K562 (cell line): Measurements from ENCODE around the gene PICK1. TPM values are rescaled to one million over a fixed set of nuclear protein-coding genes. Genes with fewer than 3 reads are reported as not detected.

Experiments used
- ATAC-seq: fragments of 200-7000 bp; cut with Tn5 transposase; 3 replicates; pipeline ENCODE4 v1.9.1; 2020; ENCODE audit warnings: moderate library complexity
- BruUV-seq: library from RNA; stranded (reverse); fragments of 400-500 nt; replicated peaks from 2 replicates; lab custom pipeline; 2021; lab: Mats Ljungman, UMichigan
- CTCF ChIA-PET: fragments of 300-600 bp; formaldehyde crosslinking; extraction: SDS; loops from one replicate; lab custom pipeline; 2021; ENCODE audit warnings: low intra/inter-chr PET ratio; lab: Yijun Ruan, JAX
- POLR2A ChIA-PET: fragments of 300-600, 350-650 bp; sonication (Branson Sonifier 250); formaldehyde crosslinking; extraction: SDS; loops from one replicate; lab custom pipeline; 2021; ENCODE audit warnings: antibody characterized with exemption, inconsistent platforms; lab: Yijun Ruan, JAX
- DNase-seq, 4 experiments: peaks; one replicate each; pipeline versions ENCODE4 v3.0.0 to v3.0.0-alpha.2; 2011 to 2018; ENCODE audit warnings: low spot score in 3 of 4, mixed read lengths in 3 of 4; ENCODE audit errors: extremely low read depth in 1 of 4
- FAIRE-seq: peaks from 2 replicates; lab custom pipeline; 2011; peaks lifted over from hg19 to GRCh38; lab: Jason Lieb, UNC
- H2AFZ ChIP-seq: 2 replicates; pipeline ENCODE4 v1.6.0; 2011; ENCODE audit warnings: low read depth, low read length, control low read depth, inconsistent platforms
- H3K27ac ChIP-seq: fragments of 200-600 bp; 3 replicates; pipeline ENCODE4 v1.8.0; 2011; ENCODE audit warnings: low read depth, mild to moderate bottlenecking, control low read depth, inconsistent platforms, low read length, moderate library complexity, mixed read lengths; ENCODE audit errors: extremely low read depth
- H3K27me3 ChIP-seq, 2 experiments: fragments of 300-600 bp in 1 of 2; 2 replicates in 1 of 2; 3 replicates in 1 of 2; pipeline versions ENCODE4 v1.6.0 to v1.8.0; 2011; ENCODE audit warnings: inconsistent platforms in 2 of 2, low read length in 2 of 2, mild to moderate bottlenecking in 1 of 2, mixed read lengths in 1 of 2, moderate library complexity in 1 of 2; ENCODE audit not compliant: control insufficient read depth in 2 of 2, insufficient read depth in 2 of 2
- H3K36me3 ChIP-seq: fragments of 300-600 bp; 3 replicates; pipeline ENCODE4 v1.8.0; 2011; ENCODE audit warnings: mild to moderate bottlenecking, low read length, inconsistent platforms; ENCODE audit not compliant: control insufficient read depth, insufficient read depth
- H3K4me1 ChIP-seq, 2 experiments: fragments of 200-600 bp in 1 of 2; replicated peaks in 1 of 2; 2 replicates in 1 of 2; 3 replicates in 1 of 2; pipeline versions ENCODE4 v1.5.1 to v1.8.0; 2011; ENCODE audit warnings: inconsistent platforms in 2 of 2, low read length in 2 of 2, mild to moderate bottlenecking in 1 of 2, mixed read lengths in 1 of 2, moderate library complexity in 1 of 2; ENCODE audit not compliant: control insufficient read depth in 2 of 2, insufficient read depth in 2 of 2
- H3K4me2 ChIP-seq: 2 replicates; pipeline ENCODE4 v1.6.1; 2011; ENCODE audit warnings: low read length, control low read depth, inconsistent platforms, mixed read lengths; ENCODE audit not compliant: insufficient read depth
- H3K4me3 ChIP-seq: fragments of 200-600 bp; sonication (generic), shearing (Covaris generic); 2 replicates; pipeline ENCODE4 v1.5.1; 2016; ENCODE audit warnings: control low read depth, inconsistent platforms
- H3K79me2 ChIP-seq: fragments of 200-600 bp; 3 replicates; pipeline ENCODE4 v1.8.0; 2011; ENCODE audit warnings: low read length, inconsistent platforms; ENCODE audit not compliant: control insufficient read depth, insufficient read depth
- H3K9ac ChIP-seq, 2 experiments: 2 replicates each; pipeline versions ENCODE4 v1.6.0 to v1.6.1; 2011; ENCODE audit warnings: low read depth in 2 of 2, low read length in 2 of 2, control low read depth in 1 of 2, inconsistent platforms in 1 of 2, mild to moderate bottlenecking in 1 of 2, mixed read lengths in 1 of 2; ENCODE audit not compliant: insufficient read depth in 1 of 2
- H3K9me1 ChIP-seq: one replicate; pipeline ENCODE4 v1.6.0; 2011; ENCODE audit warnings: inconsistent platforms, mild to moderate bottlenecking, low read length, moderate library complexity; ENCODE audit not compliant: control insufficient read depth, insufficient read depth
- H3K9me3 ChIP-seq: replicated peaks from 2 replicates; pipeline ENCODE4 v1.5.1; 2011; ENCODE audit warnings: low read depth, low read length, inconsistent platforms; ENCODE audit not compliant: control insufficient read depth, insufficient read depth
- H4K20me1 ChIP-seq: replicated peaks from 2 replicates; pipeline ENCODE4 v1.6.1; 2011; ENCODE audit warnings: low read length, inconsistent platforms, mixed read lengths; ENCODE audit not compliant: control insufficient read depth, insufficient read depth
- RBM25 ChIP-seq: fragments of 200-400 bp; formaldehyde crosslinking; IDR thresholded peaks from 2 replicates; pipeline ENCODE4 v1.6.1; 2018; ENCODE audit warnings: low read length, low read depth, moderate library complexity; ENCODE audit not compliant: severe bottlenecking
- TAF1 ChIP-seq: IDR thresholded peaks from 2 replicates; pipeline ENCODE4 v1.6.1; 2011; ENCODE audit warnings: mild to moderate bottlenecking, low read length, moderate library complexity; ENCODE audit not compliant: insufficient read depth, control insufficient read depth, severe bottlenecking; ENCODE audit errors: extremely low read depth
- TGIF2 ChIP-seq: sonication (generic); formaldehyde crosslinking; IDR thresholded peaks from 2 replicates; pipeline ENCODE4 v1.8.1; 2022; ENCODE audit warnings: mild to moderate bottlenecking, missing genetic modification reagents, moderate library complexity
- ZBTB7A ChIP-seq: IDR thresholded peaks from 2 replicates; pipeline ENCODE4 v1.6.1; 2011; ENCODE audit warnings: low read depth, mild to moderate bottlenecking, low read length, moderate library complexity, borderline replicate concordance; ENCODE audit not compliant: control insufficient read depth
- ZKSCAN1 ChIP-seq: fragments of 150-350 bp; IDR thresholded peaks from 2 replicates; pipeline ENCODE4 v1.6.1; 2016; ENCODE audit warnings: low read depth, low read length
- WGBS: fragments of 100-300 bp; shearing (Covaris generic); methylation state at CpG from one replicate; pipeline ENCODE4 v1.1.6; 2016; ENCODE audit warnings: low coverage, mixed read lengths; ENCODE audit not compliant: insufficient coverage; ENCODE audit errors: missing lambda C conversion rate; 5-methylcytosine and 5-hydroxymethylcytosine counted together
- in situ Hi-C: fragments of 300-500 bp; cut with MboI; formaldehyde crosslinking; loops from 4 replicates; pipeline ENCODE4 v1.15.0; 2018; ENCODE audit warnings: inconsistent platforms, mixed read lengths
- intact Hi-C: fragments of 100-400 bp; cut with micrococcal nuclease; formaldehyde crosslinking; loops from 2 replicates; pipeline ENCODE4 v1.14.2; 2022
- polyA plus RNA-seq, 8 experiments: library from polyadenylated mRNA; depleted of rRNA in 4 of 8; stranded (reverse) in 5 of 8; unstranded in 3 of 8; fragments of >200 nt; fragmentation: Nextera tagmentation in 2 of 8; fragmentation: Illumina TruSeq in 1 of 8; extraction: Ambion mirVana in 2 of 8; extraction: Trizol in 1 of 8; gene quantifications; 2 replicates each; pipeline versions ENCODE4 v1.2.1 to v1.2.3, GENCODE V29; 2011 to 2014; ENCODE audit warnings: inconsistent platforms in 1 of 8, missing spikeins in 1 of 8
- total RNA-seq, 7 experiments: library from RNA; depleted of rRNA in 6 of 7; stranded (reverse); fragments of >200 nt in 6 of 7; fragmentation: Illumina TruSeq in 2 of 7; extraction: Trizol in 2 of 7; gene quantifications; 2 replicates each; pipeline versions ENCODE4 v1.2.1 to v1.2.3, GENCODE V29; 2011 to 2021; ENCODE audit warnings: low replicate concordance in 1 of 7

The PICK1 gene
- total and polyA plus RNA-seq, 9 of the 15 experiments (the other 6 are each of a cell fraction or from before 2014, with no cell fraction given) = 0.06 to 11.0 (median 7.9) TPM; not detected in 1

- no peak for DNase-seq
- H3K9ac ChIP-seq = no peak overlapping the region
- no peak overlapping the region for H2AFZ ChIP-seq
- WGBS = no CpG with 5 or more reads among the region's 1 CpG
- ChIA-PET POLR2A (no interaction called here), CTCF (no interaction called here)
- no peak overlapping the region for H3K4me3 ChIP-seq
- intact Hi-C loops = no loop called here
- H3K79me2 ChIP-seq = no peaks in the 10 kb centered on the region
- no peak overlapping the region for H3K27ac ChIP-seq
- H4K20me1 ChIP-seq = no peaks in the 10 kb centered on the region
- H3K27me3 ChIP-seq = no peaks in the 10 kb centered on the region
- no peaks in the 10 kb centered on the region for H3K9me1 ChIP-seq
- no peaks in the 10 kb centered on the region for H3K9me3 ChIP-seq
- in situ Hi-C loops = no loop called here
- H3K4me2 ChIP-seq = no peak overlapping the region
- H3K36me3 ChIP-seq = no peaks in the 10 kb centered on the region
- peak; percentile 64 for TF ChIP-seq RBM25
- no peak for TF ChIP-seq ZBTB7A
- no peak for ATAC-seq
- peaks cover 13 to 23% of the 10 kb centered on the region in 2 experiments; a peak in 4 of 5 replicates for H3K4me1 ChIP-seq
- BruUV-seq = no TSS peak
- no peak for FAIRE-seq
Measured at GRCh38 chr22:38014083-38014482, 43.1 kb upstream of the PICK1 start.

- in situ Hi-C loops = no loop called here
- ATAC-seq = peak; percentile 41; the same call in 1 of the 3 replicates
- no TSS peak for BruUV-seq
- TF ChIP-seq TGIF2 (CRISPR knock-in tag) (no peak), TAF1 (no peak), ZKSCAN1 (no peak)
Measured at GRCh38 chr22:38016182-38017151, 40.7 kb upstream of the PICK1 start.

More at GRCh38 chr22:38016182-38017151, 40.7 kb upstream of the PICK1 start:
- CTCF ChIA-PET = no interaction called here
- Histone ChIP-seq H3K9me3 (no peaks in the 10 kb centered on the region), H2AFZ (0 out of 2 replicates have a peak overlapping the region, but pooled peaks have one; percentile 55), H3K4me1 (peaks cover 13 to 24% of the 10 kb centered on the region in 2 experiments; a peak in 4 of 5 replicates), H4K20me1 (no peaks in the 10 kb centered on the region), H3K4me2 (no peak overlapping the region), H3K79me2 (no peaks in the 10 kb centered on the region), H3K9ac (0 out of 4 replicates have a peak overlapping the region, but pooled peaks of 1 of the 2 experiments have one; percentile 17), H3K27me3 (no peaks in the 10 kb centered on the region), H3K4me3 (no peak overlapping the region), H3K36me3 (no peaks in the 10 kb centered on the region), H3K27ac (no peak overlapping the region), H3K9me1 (no peaks in the 10 kb centered on the region)
- POLR2A ChIA-PET = interaction anchor here (0.9 kb wide), 1 partner anchor 52 kb away, joined by 3 read pairs; no protein-coding TSS in a partner anchor
- WGBS = 74% methylated on average over 15 of the region's 33 CpGs
- intact Hi-C loops = no loop called here
- no peak for FAIRE-seq
- no peak for DNase-seq
